ENCODE measurements around the gene C3orf22. TPM values are rescaled to one million over a fixed set of nuclear protein-coding genes. Genes with fewer than 3 reads are reported as not detected.

C3orf22 gene
- total RNA-seq, 1 donor from 2014 or later, result not detected

DNA sequence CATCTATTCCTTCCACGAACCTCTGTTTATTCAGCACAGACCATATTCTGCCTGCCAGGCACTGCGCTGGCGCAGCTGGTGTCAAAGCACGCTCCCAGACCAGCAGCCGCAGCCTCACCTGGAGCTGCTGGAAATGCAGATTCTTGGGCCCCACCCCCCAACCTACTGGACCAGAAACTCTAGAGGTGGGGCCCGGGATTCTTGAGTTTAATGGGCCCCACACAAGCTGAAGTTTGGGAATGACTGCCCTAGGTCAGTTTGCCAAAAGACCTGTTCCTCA lies 27.7 kb downstream of the C3orf22 start:
- Histone ChIP-seq H3K4me1 (no peaks in the 10 kb centered on the region), H3K4me3 (no peak overlapping the region), H3K27me3 (ENCODE audit: low read depth) (no peaks in the 10 kb centered on the region), H3K36me3 (no peaks in the 10 kb centered on the region), H3K9me3 (no peaks in the 10 kb centered on the region), H3K27ac (peak overlapping the region; percentile 68)
- ATAC-seq (no peak), DNase-seq (peak; percentile 42)
- intact Hi-C loops (cut with DNase I), result no loop called here
- TF ChIP-seq, protein P1, sequence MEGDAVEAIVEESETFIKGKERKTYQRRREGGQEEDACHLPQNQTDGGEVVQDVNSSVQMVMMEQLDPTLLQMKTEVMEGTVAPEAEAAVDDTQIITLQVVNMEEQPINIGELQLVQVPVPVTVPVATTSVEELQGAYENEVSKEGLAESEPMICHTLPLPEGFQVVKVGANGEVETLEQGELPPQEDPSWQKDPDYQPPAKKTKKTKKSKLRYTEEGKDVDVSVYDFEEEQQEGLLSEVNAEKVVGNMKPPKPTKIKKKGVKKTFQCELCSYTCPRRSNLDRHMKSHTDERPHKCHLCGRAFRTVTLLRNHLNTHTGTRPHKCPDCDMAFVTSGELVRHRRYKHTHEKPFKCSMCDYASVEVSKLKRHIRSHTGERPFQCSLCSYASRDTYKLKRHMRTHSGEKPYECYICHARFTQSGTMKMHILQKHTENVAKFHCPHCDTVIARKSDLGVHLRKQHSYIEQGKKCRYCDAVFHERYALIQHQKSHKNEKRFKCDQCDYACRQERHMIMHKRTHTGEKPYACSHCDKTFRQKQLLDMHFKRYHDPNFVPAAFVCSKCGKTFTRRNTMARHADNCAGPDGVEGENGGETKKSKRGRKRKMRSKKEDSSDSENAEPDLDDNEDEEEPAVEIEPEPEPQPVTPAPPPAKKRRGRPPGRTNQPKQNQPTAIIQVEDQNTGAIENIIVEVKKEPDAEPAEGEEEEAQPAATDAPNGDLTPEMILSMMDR (IDR thresholded peaks at IDR 0.05), result no peak

DNA sequence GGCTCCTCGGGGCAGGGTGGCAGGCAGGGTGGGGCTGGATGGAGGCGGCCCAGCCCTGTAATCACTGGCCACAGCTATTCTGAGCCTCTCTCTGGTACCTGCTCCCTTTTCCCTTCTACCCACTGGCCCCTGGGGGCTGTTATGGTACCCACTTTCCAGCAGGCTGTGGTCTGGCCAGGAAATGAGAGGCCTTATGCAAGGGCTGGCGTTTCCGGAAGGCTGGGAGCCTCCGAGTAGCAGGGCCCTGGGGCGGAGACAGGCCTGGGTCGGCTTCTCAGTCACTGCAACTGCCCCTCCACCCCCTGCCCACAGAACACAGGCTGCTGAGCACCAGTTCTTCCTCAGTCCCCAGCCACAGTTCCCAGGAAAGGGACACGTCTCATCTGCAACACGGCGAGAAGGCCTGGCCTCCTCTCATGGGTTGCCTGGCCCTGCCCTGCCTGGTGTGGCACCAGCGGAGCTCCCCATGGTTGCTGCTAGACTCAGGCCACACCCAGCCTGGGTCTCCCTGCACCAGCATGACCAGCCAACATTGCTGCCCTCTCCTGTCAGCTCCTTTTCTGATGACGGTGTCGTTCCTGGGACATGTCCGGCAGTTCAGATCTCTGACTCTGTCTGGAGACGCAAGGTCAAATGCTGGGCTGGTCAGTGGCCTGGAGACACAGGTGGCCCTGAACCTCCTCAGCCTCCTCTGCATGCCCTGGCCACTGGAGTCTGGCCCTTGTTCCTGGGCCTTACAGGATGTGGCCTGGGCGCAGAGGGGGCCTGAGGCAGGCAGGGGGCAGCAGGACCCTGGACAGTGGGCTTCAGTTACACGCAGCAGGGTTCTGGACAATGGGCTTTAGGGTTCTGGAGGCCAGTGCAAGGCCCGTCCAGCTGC lies 28.3 kb downstream of the C3orf22 start:
- Histone ChIP-seq H3K9me3 (no peaks in the 10 kb centered on the region), H3K36me3 (no peaks in the 10 kb centered on the region), H3K4me1 (no peaks in the 10 kb centered on the region), H3K27me3 (ENCODE audit: low read depth) (no peaks in the 10 kb centered on the region), H3K27ac (peak overlapping the region; percentile 68), H3K4me3 (no peak overlapping the region)
- ATAC-seq (peak; percentile 45 to 83), DNase-seq (peak; percentile 80)
- intact Hi-C loops (cut with DNase I), result no loop called here
- TF ChIP-seq, protein P1 (IDR thresholded peaks at IDR 0.05), result no peak

DNA sequence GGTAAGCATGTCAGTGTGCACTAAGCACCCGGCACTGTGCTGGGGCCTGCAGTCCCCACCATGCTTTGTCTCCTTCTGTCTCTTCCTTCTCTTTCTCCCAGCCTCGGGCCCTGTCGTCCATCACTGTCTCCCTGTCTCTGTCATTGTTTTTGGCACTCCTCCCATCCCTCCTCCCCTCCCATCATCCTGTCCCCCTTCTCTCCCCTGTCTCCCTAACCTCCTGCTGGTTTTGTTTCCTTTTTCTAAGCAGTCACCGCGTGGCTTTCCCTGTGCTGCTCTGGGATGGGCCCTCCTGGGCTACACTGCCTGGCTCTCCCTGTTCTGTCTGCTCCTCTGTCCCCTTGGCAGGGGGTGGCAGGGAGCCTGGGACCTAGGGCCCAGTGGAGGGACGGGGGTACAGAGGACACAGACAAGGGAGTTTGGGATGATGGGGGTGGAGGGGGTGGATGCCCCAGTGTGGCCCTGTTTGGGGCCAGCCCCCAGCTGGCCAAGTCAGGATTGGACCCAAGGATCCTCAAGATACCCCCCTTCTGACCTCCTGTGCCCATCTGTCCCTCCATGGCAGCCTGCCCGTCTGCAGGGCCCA lies 29.1 kb downstream of the C3orf22 start:
- Histone ChIP-seq H3K9me3 (no peaks in the 10 kb centered on the region), H3K4me3 (no peak overlapping the region), H3K4me1 (peaks cover 4% of the 10 kb centered on the region), H3K27ac (peak overlapping the region; percentile 68), H3K27me3 (ENCODE audit: low read depth) (peaks cover 7% of the 10 kb centered on the region), H3K36me3 (no peaks in the 10 kb centered on the region)
- TF ChIP-seq, protein P1 (IDR thresholded peaks at IDR 0.05), result no peak
- intact Hi-C loops (cut with DNase I), result no loop called here
- DNase-seq, result peak; percentile 30
- peak; percentile 6 to 18 for ATAC-seq

DNA sequence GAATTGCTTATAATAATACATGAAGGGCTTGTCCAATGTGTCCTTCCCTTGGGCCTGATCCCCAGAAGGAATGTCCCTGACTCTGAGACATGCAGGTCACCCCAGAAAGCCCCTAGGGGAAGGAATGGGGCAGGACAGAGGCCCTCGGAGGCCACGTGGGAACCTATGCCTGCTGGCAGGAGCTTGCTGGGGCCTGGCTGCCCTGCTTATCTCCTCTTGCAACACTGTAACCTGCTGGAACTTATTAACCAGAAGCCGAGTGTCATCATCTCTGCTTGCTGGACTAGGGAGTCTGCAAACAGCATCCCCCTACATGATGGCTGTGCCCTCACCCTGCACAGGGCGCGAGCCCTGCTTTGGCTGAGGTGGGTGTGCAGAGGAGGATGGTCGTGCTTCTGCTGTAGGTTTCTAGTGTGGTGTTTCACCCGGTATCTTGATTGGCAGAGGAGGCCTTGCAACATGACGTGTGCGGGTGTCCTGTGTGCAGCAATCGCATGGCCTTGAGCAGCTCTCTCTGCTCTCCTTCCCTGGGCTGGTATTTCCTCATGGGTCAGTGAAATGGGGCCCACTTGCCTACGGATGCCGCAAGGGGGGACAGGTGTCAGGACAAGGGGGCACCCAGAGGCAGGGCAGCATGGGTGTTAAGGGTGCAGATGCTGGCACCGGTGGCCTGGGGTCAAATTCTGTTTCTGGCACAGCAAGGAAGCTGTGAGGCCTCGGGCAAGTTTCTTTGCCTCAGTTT lies 29.8 kb downstream of the C3orf22 start:
- peak; percentile 44 for DNase-seq

DNA sequence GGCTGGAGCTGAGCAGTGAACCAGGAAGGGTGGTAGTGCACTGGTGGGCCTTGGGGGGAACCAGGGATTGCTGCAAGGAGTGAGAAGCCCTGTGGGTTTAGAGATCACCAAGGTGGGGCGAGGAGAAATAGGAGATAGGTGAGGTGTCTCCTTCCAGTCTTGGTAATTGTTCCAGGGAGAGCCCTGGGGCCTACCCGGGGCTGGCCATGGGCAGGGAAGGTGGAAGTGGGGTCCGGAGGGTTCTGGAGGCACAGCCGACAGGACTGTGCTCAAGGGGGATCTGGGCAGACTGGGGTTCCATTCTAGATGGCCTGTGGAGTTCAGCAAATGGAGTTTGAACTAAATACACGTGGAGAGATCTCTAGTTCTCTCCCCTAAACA lies 30.3 kb downstream of the C3orf22 start:
- Histone ChIP-seq H3K9me3 (no peaks in the 10 kb centered on the region), H3K27ac (peak overlapping the region; percentile 46), H3K4me1 (peaks cover 9% of the 10 kb centered on the region), H3K27me3 (ENCODE audit: low read depth) (peaks cover 19% of the 10 kb centered on the region), H3K4me3 (no peak overlapping the region), H3K36me3 (no peaks in the 10 kb centered on the region)
- TF ChIP-seq, protein P1 (IDR thresholded peaks at IDR 0.05), result no peak
- no peak for ATAC-seq
- DNase-seq, result peak; percentile 5
- intact Hi-C loops (cut with DNase I), result no loop called here

More for the DNA sequence above, 29.8 kb downstream of the C3orf22 start:
- ATAC-seq, result no peak
- H3K27me3 ChIP-seq (ENCODE audit: low read depth), result peaks cover 14% of the 10 kb centered on the region
- no peak overlapping the region for H3K4me3 ChIP-seq
- H3K27ac ChIP-seq, result peak overlapping the region; percentile 46
- H3K4me1 ChIP-seq, result peaks cover 9% of the 10 kb centered on the region
- H3K9me3 ChIP-seq, result no peaks in the 10 kb centered on the region
- intact Hi-C loops (cut with DNase I), result no loop called here
- H3K36me3 ChIP-seq, result no peaks in the 10 kb centered on the region
- TF ChIP-seq, protein P1 (IDR thresholded peaks at IDR 0.05), result no peak
